Upper lobe of left lung (tissue), 4 donors: ENCODE results near the gene VTCN1.

Source experiments
- EP300 ChIP-seq, 4 donors: sonication (generic); formaldehyde crosslinking; IDR thresholded peaks; one replicate each; pipeline ENCODE4 v1.5.1; 2017; ENCODE audit warnings: antibody characterized with exemption in 4 of 4, control low read depth in 2 of 4
- POLR2A ChIP-seq, 4 donors: fragments of 450-650 bp; IDR thresholded peaks; one replicate each; pipeline ENCODE4 v1.5.1; 2016 to 2017; ENCODE audit warnings: antibody characterized with exemption in 4 of 4, mild to moderate bottlenecking in 2 of 4
- TF ChIP-seq, protein P1 (sequence below), 6 experiments: fragments of 450-650 bp in 4 of 6; fragments of 200-600 bp in 2 of 6; sonication (generic) in 2 of 6; IDR thresholded peaks; one replicate each; pipeline ENCODE4 v1.5.1; 2016 to 2019; ENCODE audit warnings: antibody characterized with exemption in 6 of 6

DNA sequence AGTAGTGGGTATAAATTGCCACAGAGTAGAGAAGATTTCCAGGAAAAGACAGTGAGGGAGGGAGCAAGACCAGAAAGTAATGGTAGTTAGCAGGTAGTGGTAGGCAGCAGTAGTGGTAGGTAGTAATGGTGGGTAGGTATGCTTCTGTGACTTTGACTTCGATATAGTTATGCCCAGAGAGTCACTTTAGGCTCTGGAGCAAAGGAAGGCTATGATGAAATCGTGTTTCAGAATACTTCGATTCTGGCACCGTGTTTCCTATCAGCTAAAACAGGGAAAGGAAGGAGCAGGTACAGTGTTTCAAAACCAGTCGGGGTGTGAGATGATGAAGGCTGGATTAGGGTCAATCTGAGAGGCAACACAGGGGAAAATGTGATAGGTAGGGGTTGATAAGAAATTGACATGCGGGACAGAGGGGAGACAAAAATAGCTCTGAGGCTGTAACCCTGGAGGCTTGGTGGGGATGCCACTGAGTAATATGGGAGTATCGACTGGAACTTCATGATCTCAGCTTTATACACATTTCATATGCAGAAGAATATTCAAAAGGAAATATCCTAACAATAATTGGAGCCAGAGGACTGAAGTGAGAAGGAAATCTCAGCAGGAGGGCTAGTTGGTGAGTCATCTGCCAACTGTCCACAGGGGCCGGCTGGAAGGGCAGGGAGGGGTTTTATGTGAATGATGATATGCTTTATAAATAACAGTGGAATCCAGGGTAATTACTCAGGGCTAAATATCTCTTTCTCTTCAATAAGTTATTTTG lies 64.0 kb downstream of the VTCN1 start:
- TF ChIP-seq, protein P1, sequence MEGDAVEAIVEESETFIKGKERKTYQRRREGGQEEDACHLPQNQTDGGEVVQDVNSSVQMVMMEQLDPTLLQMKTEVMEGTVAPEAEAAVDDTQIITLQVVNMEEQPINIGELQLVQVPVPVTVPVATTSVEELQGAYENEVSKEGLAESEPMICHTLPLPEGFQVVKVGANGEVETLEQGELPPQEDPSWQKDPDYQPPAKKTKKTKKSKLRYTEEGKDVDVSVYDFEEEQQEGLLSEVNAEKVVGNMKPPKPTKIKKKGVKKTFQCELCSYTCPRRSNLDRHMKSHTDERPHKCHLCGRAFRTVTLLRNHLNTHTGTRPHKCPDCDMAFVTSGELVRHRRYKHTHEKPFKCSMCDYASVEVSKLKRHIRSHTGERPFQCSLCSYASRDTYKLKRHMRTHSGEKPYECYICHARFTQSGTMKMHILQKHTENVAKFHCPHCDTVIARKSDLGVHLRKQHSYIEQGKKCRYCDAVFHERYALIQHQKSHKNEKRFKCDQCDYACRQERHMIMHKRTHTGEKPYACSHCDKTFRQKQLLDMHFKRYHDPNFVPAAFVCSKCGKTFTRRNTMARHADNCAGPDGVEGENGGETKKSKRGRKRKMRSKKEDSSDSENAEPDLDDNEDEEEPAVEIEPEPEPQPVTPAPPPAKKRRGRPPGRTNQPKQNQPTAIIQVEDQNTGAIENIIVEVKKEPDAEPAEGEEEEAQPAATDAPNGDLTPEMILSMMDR (IDR thresholded peaks at IDR 0.05), result no peak
- no peak for TF ChIP-seq EP300 (IDR thresholded peaks at IDR 0.05)
- TF ChIP-seq POLR2A (IDR thresholded peaks at IDR 0.05), result no peak
